GM23338 (cell line): Measurements from ENCODE around the gene CNST. TPM values are rescaled to one million over a fixed set of nuclear protein-coding genes. Genes with fewer than 3 reads are reported as not detected.

Experiments used
- ATAC-seq: fragments of 200-7000 bp; cut with Tn5 transposase; 3 replicates; pipeline ENCODE4 v1.9.1; 2020
- DNase-seq: peaks from one replicate; pipeline ENCODE4 v3.0.0-alpha.2; 2015; ENCODE audit warnings: low spot score
- H2AFZ ChIP-seq: fragments of 200-600 bp; sonication (generic); 2 replicates; pipeline ENCODE4 v1.8.0; 2016; ENCODE audit warnings: antibody characterized with exemption, mild to moderate bottlenecking, moderate library complexity
- H3F3A ChIP-seq: fragments of 200-600 bp; sonication (generic); replicated peaks from 2 replicates; pipeline ENCODE4 v1.8.0; 2017; ENCODE audit warnings: antibody characterized with exemption, mixed run types, low read depth
- H3K27ac ChIP-seq: fragments of 200-600 bp; sonication (generic); 2 replicates; pipeline ENCODE4 v1.6.1; 2016; ENCODE audit warnings: low read depth
- H3K27me3 ChIP-seq: fragments of 200-600 bp; sonication (generic); 2 replicates; pipeline ENCODE4 v1.8.0; 2016; ENCODE audit warnings: mild to moderate bottlenecking, mixed run types, moderate library complexity; ENCODE audit not compliant: insufficient read depth
- H3K36me3 ChIP-seq: fragments of 200-600 bp; sonication (generic); 2 replicates; pipeline ENCODE4 v1.8.0; 2016; ENCODE audit warnings: mild to moderate bottlenecking; ENCODE audit not compliant: insufficient read depth
- H3K4me1 ChIP-seq: fragments of 200-600 bp; sonication (generic); 2 replicates; pipeline ENCODE4 v1.8.0; 2016; ENCODE audit warnings: mild to moderate bottlenecking, moderate library complexity; ENCODE audit not compliant: insufficient read depth
- H3K4me2 ChIP-seq: fragments of 200-600 bp; sonication (generic); 2 replicates; pipeline ENCODE4 v1.7.1; 2017; ENCODE audit warnings: mixed run types
- H3K4me3 ChIP-seq: fragments of 200-600 bp; sonication (generic); 2 replicates; pipeline ENCODE4 v1.6.1; 2016; ENCODE audit warnings: mixed run types
- H3K79me2 ChIP-seq: fragments of 200-600 bp; sonication (generic); replicated peaks from 2 replicates; pipeline ENCODE4 v1.8.0; 2017; ENCODE audit warnings: mild to moderate bottlenecking; ENCODE audit not compliant: insufficient read depth
- H3K9me2 ChIP-seq: fragments of 200-600 bp; sonication (generic); 2 replicates; pipeline ENCODE4 v1.8.0; 2017; ENCODE audit not compliant: insufficient read depth
- H4K20me1 ChIP-seq: fragments of 200-600 bp; sonication (generic); replicated peaks from 2 replicates; pipeline ENCODE4 v1.8.0; 2017; ENCODE audit warnings: mild to moderate bottlenecking; ENCODE audit not compliant: insufficient read depth
- H3K27ac Mint-ChIP-seq: 2 replicates; pipeline ENCODE4 v1.8.0; 2020; ENCODE audit warnings: inconsistent platforms, mild to moderate bottlenecking, moderate library complexity, mixed read lengths
- H3K27me3 Mint-ChIP-seq: 3 replicates; pipeline ENCODE4 v1.8.0; 2022; ENCODE audit warnings: low read depth, mild to moderate bottlenecking, moderate library complexity, mixed read lengths, inconsistent platforms; ENCODE audit not compliant: insufficient read depth, poor library complexity
- H3K36me3 Mint-ChIP-seq: 3 replicates; pipeline ENCODE4 v1.8.0; 2021; ENCODE audit warnings: low read depth, mild to moderate bottlenecking, inconsistent platforms, moderate library complexity, mixed read lengths
- H3K4me1 Mint-ChIP-seq: 3 replicates; pipeline ENCODE4 v1.8.0; 2020; ENCODE audit warnings: mild to moderate bottlenecking, inconsistent platforms, mixed read lengths
- H3K4me3 Mint-ChIP-seq: 3 replicates; pipeline ENCODE4 v1.8.0; 2021; ENCODE audit warnings: moderate library complexity, mild to moderate bottlenecking, inconsistent platforms, mixed read lengths
- H3K9me3 Mint-ChIP-seq: 3 replicates; pipeline ENCODE4 v1.8.0; 2020; ENCODE audit warnings: moderate library complexity, mild to moderate bottlenecking, inconsistent platforms, mixed read lengths
- CTCF ChIP-seq, 2 experiments: fragments of 200-600 bp in 1 of 2; sonication (generic) in 1 of 2; conservative IDR thresholded peaks; 2 replicates each; pipeline versions ENCODE4 v1.5.1 to v1.6.1; 2016 to 2017; ENCODE audit warnings: antibody characterized with exemption in 2 of 2, low read depth in 2 of 2, mild to moderate bottlenecking in 2 of 2, moderate library complexity in 1 of 2
- EZH2 ChIP-seq: fragments of 200-600 bp; sonication (generic); IDR thresholded peaks from one replicate; pipeline ENCODE4 v1.8.0; 2017; ENCODE audit warnings: antibody characterized with exemption, mild to moderate bottlenecking, low read depth; ENCODE audit not compliant: unreplicated experiment
- EZH2phosphoT487 ChIP-seq: fragments of 200-600 bp; sonication (generic); IDR thresholded peaks from one replicate; pipeline ENCODE4 v1.8.1; 2018; ENCODE audit warnings: antibody characterized with exemption; ENCODE audit not compliant: unreplicated experiment
- POLR2AphosphoS5 ChIP-seq: IDR thresholded peaks from 2 replicates; pipeline ENCODE4 v1.6.1; 2016; ENCODE audit warnings: antibody characterized with exemption, low read depth
- ZNF331 ChIP-seq: fragments of 250-450 bp; sonication (Bioruptor Pico); IDR thresholded peaks from 2 replicates; pipeline ENCODE4 v1.5.0; 2020; ENCODE audit warnings: low read depth, mild to moderate bottlenecking, moderate library complexity
- ZNF462 ChIP-seq: fragments of 250-450 bp; sonication (Bioruptor Pico); IDR thresholded peaks from 2 replicates; pipeline ENCODE4 v1.5.0; 2020; ENCODE audit warnings: mild to moderate bottlenecking, moderate library complexity
- polyA plus RNA-seq: library from polyadenylated mRNA; unstranded; fragments of >200 nt; fragmentation: Nextera tagmentation; extraction: Ambion mirVana; gene quantifications from 2 replicates; pipeline ENCODE4 v1.2.1, GENCODE V29; 2016
- total RNA-seq: library from RNA; depleted of rRNA; stranded (reverse); fragments of >200 nt; shearing (Covaris generic); gene quantifications from 2 replicates; pipeline ENCODE4 v1.2.3, GENCODE V29; 2014

CNST gene
- total and polyA plus RNA-seq, 2 experiments from 2014 or later, result 8.1 to 17.6 TPM

GRCh38 chr1:246608616-246609376 is 42.5 kb downstream of the CNST start:
- peak; percentile 68 for DNase-seq
- peak; percentile 70 for ATAC-seq
- H3K79me2 ChIP-seq, result peaks cover 40% of the 10 kb centered on the region
- H4K20me1 ChIP-seq, result no peaks in the 10 kb centered on the region; the same call in 1 of the 2 replicates
- no peak overlapping the region for H3K4me3 ChIP-seq
- peak overlapping the region; percentile 64; the same call in 1 of the 2 replicates for H3K27ac ChIP-seq
- no peaks in the 10 kb centered on the region for H3F3A ChIP-seq
- H3K4me1 ChIP-seq, result peaks cover 7% of the 10 kb centered on the region; the same call in 1 of the 2 replicates
- H3K4me2 ChIP-seq, result no peak overlapping the region
- H3K27ac Mint-ChIP-seq, result peak overlapping the region; percentile 62
- no peaks in the 10 kb centered on the region for H3K9me3 Mint-ChIP-seq
- TF ChIP-seq POLR2AphosphoS5, result no peak
- TF ChIP-seq ZNF331 (CRISPR knock-in tag), result no peak
- no peak; a peak in 1 of 4 replicates for TF ChIP-seq CTCF (conservative IDR thresholded peaks at IDR 0.05; ENCODE audit: low read depth in 2 of 2)
- H3K9me2 ChIP-seq, result no peaks in the 10 kb centered on the region
- peaks cover 8% of the 10 kb centered on the region for H3K27me3 Mint-ChIP-seq
- H3K27me3 ChIP-seq, result no peaks in the 10 kb centered on the region
- no peak overlapping the region for H3K4me3 Mint-ChIP-seq
- 0 out of 3 replicates have a peak, but pooled peaks cover under 1% of the 10 kb centered on the region for H3K36me3 Mint-ChIP-seq
- H2AFZ ChIP-seq, result no peak overlapping the region
- peaks cover 24% of the 10 kb centered on the region for H3K4me1 Mint-ChIP-seq
- no peaks in the 10 kb centered on the region for H3K36me3 ChIP-seq

GRCh38 chr1:246609632-246610031 is 43.4 kb downstream of the CNST start:
- Mint-ChIP-seq H3K36me3 (0 out of 3 replicates have a peak, but pooled peaks cover 2% of the 10 kb centered on the region), H3K4me3 (no peak overlapping the region), H3K27ac (peak overlapping the region; percentile 62; the same call in 1 of the 2 replicates), H3K27me3 (peaks cover 7% of the 10 kb centered on the region), H3K9me3 (no peaks in the 10 kb centered on the region), H3K4me1 (peaks cover 24% of the 10 kb centered on the region)
- H3K9me2 ChIP-seq, result no peaks in the 10 kb centered on the region
- H4K20me1 ChIP-seq, result no peaks in the 10 kb centered on the region; the same call in 1 of the 2 replicates
- H3K36me3 ChIP-seq, result no peaks in the 10 kb centered on the region
- H3K4me3 ChIP-seq, result no peak overlapping the region
- peaks cover 31% of the 10 kb centered on the region for H3K79me2 ChIP-seq
- H3K4me1 ChIP-seq, result peaks cover 7% of the 10 kb centered on the region; the same call in 1 of the 2 replicates
- H3F3A ChIP-seq, result no peaks in the 10 kb centered on the region
- H3K4me2 ChIP-seq, result no peak overlapping the region
- no peak overlapping the region for H3K27ac ChIP-seq
- DNase-seq (no peak), ATAC-seq (no peak)
- no peak overlapping the region for H2AFZ ChIP-seq
- no peaks in the 10 kb centered on the region for H3K27me3 ChIP-seq
- no peak for TF ChIP-seq POLR2AphosphoS5
- TF ChIP-seq EZH2phosphoT487, result no peak
- no peak for TF ChIP-seq ZNF462
- TF ChIP-seq EZH2, result no peak
- no peak for TF ChIP-seq CTCF (conservative IDR thresholded peaks at IDR 0.05; ENCODE audit: low read depth in 2 of 2)
